ENCODE results near the gene TINCR.

The TINCR gene

DNA sequence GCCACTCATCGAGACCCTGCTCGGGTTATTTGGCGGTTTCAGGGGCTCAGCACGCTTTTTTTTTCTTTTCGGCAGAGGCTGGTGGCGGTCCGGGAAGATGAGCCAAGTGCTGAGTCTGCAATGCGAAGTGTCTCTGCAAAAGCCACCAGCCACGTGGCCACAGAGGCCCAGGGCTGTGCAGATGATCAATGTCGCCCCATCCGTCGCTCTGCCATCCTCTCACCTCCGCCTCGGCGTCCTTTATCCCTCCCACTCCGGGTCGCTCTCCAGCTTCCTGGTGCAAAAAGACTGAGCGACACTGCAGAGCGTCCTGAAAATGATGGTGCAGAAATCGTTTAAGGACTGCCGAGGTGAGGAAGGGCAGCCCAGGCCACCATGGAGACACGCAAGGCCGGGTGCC is 55.0 kb downstream of the TINCR start:
- no peak for DNase-seq (ENCODE audit: low read depth)
